ENCODE measurements around the gene PLXND1. TPM values are rescaled to one million over a fixed set of nuclear protein-coding genes. Genes with fewer than 3 reads are reported as not detected.

Gene PLXND1
- total RNA-seq, 3 donors from 2014 or later (not counting 1 experiment from before 2014, with no cell fraction given): 135 to 214 (median 189) TPM

GRCh38 chr3:129617381-129618185 lies 11.1 kb upstream of the PLXND1 start:
- peaks cover 12 to 32% of the 10 kb centered on the region in 2 donors for H3K4me1 Mint-ChIP-seq
- 92% methylated on average over 12 of the region's 12 CpGs for WGBS (ENCODE audit: insufficient coverage)
- Histone ChIP-seq H3K36me3 (ENCODE audit: control insufficient read depth, insufficient read depth, low read length) (no peaks in the 10 kb centered on the region), H3K4me3 (ENCODE audit: low read length) (no peak overlapping the region), H3K27ac (ENCODE audit: low read length) (no peak overlapping the region), H3K4me1 (ENCODE audit: control insufficient read depth, insufficient read depth, low read length) (peaks cover 26% of the 10 kb centered on the region), H3K27me3 (ENCODE audit: control insufficient read depth, insufficient read depth, low read length) (no peaks in the 10 kb centered on the region), H3K9me3 (ENCODE audit: control insufficient read depth, insufficient read depth, low read length) (no peaks in the 10 kb centered on the region)
- no peaks in the 10 kb centered on the region for H3K36me3 Mint-ChIP-seq
- intact Hi-C loops (cut with micrococcal nuclease): no loop called here
- no peaks in the 10 kb centered on the region for H3K9me3 Mint-ChIP-seq
- no peak for TF ChIP-seq CTCF (IDR thresholded peaks at IDR 0.05)
- no peak for DNase-seq
- peaks cover 0 to 8% of the 10 kb centered on the region in 2 donors for H3K27me3 Mint-ChIP-seq (ENCODE audit: low read depth in 2 of 2)
- ATAC-seq: no peak
- no peak overlapping the region for H3K4me3 Mint-ChIP-seq
- H3K27ac Mint-ChIP-seq: peak overlapping the region in 1 of 2 donors; percentile 63

DNA sequence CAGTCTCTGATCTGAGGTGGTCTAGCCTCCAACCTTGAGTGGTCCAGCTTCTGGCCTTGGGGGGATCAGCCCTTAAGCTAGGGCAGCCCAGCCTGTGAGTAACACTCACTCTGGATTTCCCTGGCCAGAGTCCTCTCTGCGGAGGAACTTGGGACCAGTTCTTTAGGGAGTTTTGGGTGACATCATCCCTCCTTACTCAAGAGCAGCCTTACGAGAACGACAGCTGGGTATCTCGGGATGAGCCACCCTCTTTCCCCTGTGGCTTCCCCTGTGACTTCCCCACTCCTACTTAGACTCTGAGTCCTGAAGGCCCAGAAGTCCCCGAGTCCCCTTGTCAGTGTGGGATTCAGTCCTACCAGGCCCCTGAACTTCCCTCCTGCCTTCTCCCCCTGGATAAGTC lies 10.2 kb upstream of the PLXND1 start:
- no peak for ATAC-seq
- no peaks in the 10 kb centered on the region for H3K36me3 Mint-ChIP-seq
- intact Hi-C loops (cut with micrococcal nuclease): no loop called here
- peaks cover 30% of the 10 kb centered on the region for H3K4me1 ChIP-seq (ENCODE audit: control insufficient read depth, insufficient read depth, low read length)
- TF ChIP-seq CTCF (IDR thresholded peaks at IDR 0.05): no peak
- no peak overlapping the region for H3K27ac Mint-ChIP-seq
- peaks cover 0 to 8% of the 10 kb centered on the region in 2 donors for H3K27me3 Mint-ChIP-seq (ENCODE audit: low read depth in 2 of 2)
- H3K4me3 ChIP-seq (ENCODE audit: low read length): no peak overlapping the region
- no peaks in the 10 kb centered on the region for H3K27me3 ChIP-seq (ENCODE audit: control insufficient read depth, insufficient read depth, low read length)
- H3K9me3 ChIP-seq (ENCODE audit: control insufficient read depth, insufficient read depth, low read length): no peaks in the 10 kb centered on the region
- peaks cover 13 to 36% of the 10 kb centered on the region in 2 donors for H3K4me1 Mint-ChIP-seq
- H3K9me3 Mint-ChIP-seq: no peaks in the 10 kb centered on the region
- H3K4me3 Mint-ChIP-seq: no peak overlapping the region
- H3K27ac ChIP-seq (ENCODE audit: low read length): no peak overlapping the region
- WGBS (ENCODE audit: insufficient coverage): 65% methylated on average over 5 of the region's 5 CpGs
- H3K36me3 ChIP-seq (ENCODE audit: control insufficient read depth, insufficient read depth, low read length): no peaks in the 10 kb centered on the region
- no peak for DNase-seq

- no peak for DNase-seq
Measured at GRCh38 chr3:129616291-129616690, 9.8 kb upstream of the PLXND1 start.

More at GRCh38 chr3:129616291-129616690, 9.8 kb upstream of the PLXND1 start:
- no peaks in the 10 kb centered on the region for H3K9me3 Mint-ChIP-seq
- intact Hi-C loops (cut with micrococcal nuclease): no loop called here
- no peak overlapping the region for H3K4me3 Mint-ChIP-seq
- H3K9me3 ChIP-seq (ENCODE audit: control insufficient read depth, insufficient read depth, low read length): no peaks in the 10 kb centered on the region
- peaks cover 34% of the 10 kb centered on the region for H3K4me1 ChIP-seq (ENCODE audit: control insufficient read depth, insufficient read depth, low read length)
- no peak overlapping the region for H3K4me3 ChIP-seq (ENCODE audit: low read length)
- no peak overlapping the region for H3K27ac ChIP-seq (ENCODE audit: low read length)
- no peaks in the 10 kb centered on the region for H3K36me3 ChIP-seq (ENCODE audit: control insufficient read depth, insufficient read depth, low read length)
- WGBS (ENCODE audit: insufficient coverage): 84% methylated on average over 8 of the region's 8 CpGs
- peaks cover 17 to 40% of the 10 kb centered on the region in 2 donors for H3K4me1 Mint-ChIP-seq
- no peaks in the 10 kb centered on the region for H3K27me3 ChIP-seq (ENCODE audit: control insufficient read depth, insufficient read depth, low read length)
- no peaks in the 10 kb centered on the region for H3K36me3 Mint-ChIP-seq
- H3K27me3 Mint-ChIP-seq (ENCODE audit: low read depth in 2 of 2): peaks cover 0 to 8% of the 10 kb centered on the region in 2 donors
- ATAC-seq: no peak
- no peak for TF ChIP-seq CTCF (IDR thresholded peaks at IDR 0.05)
- no peak overlapping the region for H3K27ac Mint-ChIP-seq
